Ovary (tissue), 9 donors: ENCODE results near the gene PCGF1. TPM values are rescaled to one million over a fixed set of nuclear protein-coding genes. Genes with fewer than 3 reads are reported as not detected.

Source experiments
- DNase-seq, 5 donors: peaks; one replicate each; pipeline ENCODE4 v3.0.0-alpha.2; 2019 to 2020
- H3K27ac ChIP-seq, 2 donors: fragments of 200-600 bp; one replicate each; pipeline versions ENCODE4 v1.5.1 to v1.8.0; 2019 to 2022
- H3K27me3 ChIP-seq: fragments of 200-600 bp; one replicate; pipeline ENCODE4 v1.8.0; 2022
- H3K36me3 ChIP-seq: fragments of 200-600 bp; sonication (generic); one replicate; pipeline ENCODE4 v1.5.1; 2019
- H3K4me1 ChIP-seq: one replicate; pipeline ENCODE4 v1.8.1; 2013; ENCODE audit warnings: mild to moderate bottlenecking, moderate library complexity; ENCODE audit not compliant: insufficient read depth
- H3K4me3 ChIP-seq: fragments of 200-600 bp; sonication (generic); one replicate; pipeline ENCODE4 v1.5.1; 2017
- H3K9me3 ChIP-seq, 2 donors: fragments of 200-600 bp in 1 of 2; sonication (generic) in 1 of 2; one replicate each; pipeline versions ENCODE4 v1.5.1 to v1.8.1; 2013 to 2019; ENCODE audit warnings: mild to moderate bottlenecking in 1 of 2, moderate library complexity in 1 of 2
- CTCF ChIP-seq, 3 donors: fragments of 450-650 bp in 2 of 3; fragments of 200-600 bp in 1 of 3; IDR thresholded peaks; one replicate each; pipeline versions ENCODE4 v1.5.1 to v1.8.0; 2016 to 2022; ENCODE audit warnings: antibody characterized with exemption in 3 of 3, mild to moderate bottlenecking in 1 of 3
- EP300 ChIP-seq: sonication (generic); formaldehyde crosslinking; IDR thresholded peaks from one replicate; pipeline ENCODE4 v1.6.1; 2017; ENCODE audit warnings: antibody characterized with exemption
- POLR2A ChIP-seq: fragments of 450-650 bp; IDR thresholded peaks from one replicate; pipeline ENCODE4 v1.6.1; 2017; ENCODE audit warnings: antibody characterized with exemption, mild to moderate bottlenecking, moderate library complexity
- WGBS, 3 donors: extraction: QIAGEN DNeasy Blood & Tissue Kit in 1 of 3; methylation state at CpG; one replicate each; pipeline versions ENCODE4 v1.1.5 to v1.1.7; 2013 to 2017; 5-methylcytosine and 5-hydroxymethylcytosine counted together
- intact Hi-C, 4 donors: fragments of 100-400 bp; cut with DNase I; formaldehyde crosslinking; loops; one replicate each; pipeline versions ENCODE4 v1.11.0 to v1.15.1; 2022 to 2023
- polyA plus RNA-seq, 2 donors: library from polyadenylated mRNA; stranded (reverse); fragments of 200-250 nt in 1 of 2; fragments of 350-450 nt in 1 of 2; fragmentation: Illumina TruSeq in 1 of 2; extraction: RNeasy Lipid Tissue Mini Kit (QIAGEN cat#74804) in 1 of 2; gene quantifications; one replicate each; pipeline ENCODE4 v1.2.3, GENCODE V29; 2013 to 2014
- total RNA-seq, 7 donors: library from RNA; depleted of rRNA in 2 of 7; stranded (reverse); fragments of >200 nt in 2 of 7; fragmentation: NEBNext Ultra II Directional in 3 of 7; extraction: Animal tissue kit (Norgen Biotek cat#: 25700) in 3 of 7; gene quantifications; one replicate each; pipeline versions ENCODE4 v1.1.0 to v1.2.4, GENCODE V29; 2016 to 2023
- donor health status: DM: no; HTN: no; CAD: no; lungs with moderate emphysema.
- donor health status: DM: no; HTN: no; CAD: no.
- donor health status: Bipolar disorder and iron deficiency.
- donor health status: DM: yes; HTN: yes; CAD: no.
- donor health status: DM: no; HTN: no; CAD: no.
- donor health status: DM: yes; HTN: yes; CAD: no.

The PCGF1 gene
- total and polyA plus RNA-seq, 9 donors = 9.3 to 24.3 (median 13.8) TPM

GRCh38 chr2:74502720-74503505, 4.6 kb downstream of the PCGF1 start:
- TF ChIP-seq EP300 (no peak), CTCF (IDR thresholded peaks at IDR 0.05) (no peak), POLR2A (no peak)
- DNase-seq = peak in 4 of 5 donors; percentile 54 to 68 (median 66)
- H3K27me3 ChIP-seq = no peaks in the 10 kb centered on the region
- no peaks in the 10 kb centered on the region for H3K9me3 ChIP-seq
- H3K36me3 ChIP-seq = no peaks in the 10 kb centered on the region
- no peak overlapping the region for H3K27ac ChIP-seq
- H3K4me1 ChIP-seq = peaks cover 6% of the 10 kb centered on the region
- peak overlapping the region; percentile 34 for H3K4me3 ChIP-seq
- WGBS, 3 donors = 1 to 2% (median 2%) methylated on average over 67 of the region's 67 CpGs
- intact Hi-C loops = loop anchor here in 1 of 4 donors (10.0 kb wide), 1 partner anchor 82 kb away; no protein-coding TSS in a partner anchor

GRCh38 chr2:74502147-74502719, 5.3 kb downstream of the PCGF1 start:
- 18 to 24% (median 23%) methylated on average over 32 of the region's 32 CpGs for WGBS, 3 donors
- no peak overlapping the region for H3K27ac ChIP-seq
- H3K27me3 ChIP-seq = no peaks in the 10 kb centered on the region

GRCh38 chr2:74501335-74502071, 6.0 kb downstream of the PCGF1 start:
- intact Hi-C loops = loop anchor here in 1 of 4 donors (10.0 kb wide), 1 partner anchor 83 kb away; no protein-coding TSS in a partner anchor
- H3K27ac ChIP-seq = no peak overlapping the region
- no peak for DNase-seq
- H3K36me3 ChIP-seq = no peaks in the 10 kb centered on the region
- no peaks in the 10 kb centered on the region for H3K9me3 ChIP-seq
- H3K4me1 ChIP-seq = peaks cover 2% of the 10 kb centered on the region
- TF ChIP-seq EP300 (no peak), CTCF (IDR thresholded peaks at IDR 0.05) (no peak), POLR2A (no peak)
- H3K4me3 ChIP-seq = no peak overlapping the region
- 76 to 79% (median 78%) methylated on average over 18 of the region's 18 CpGs for WGBS, 3 donors
- H3K27me3 ChIP-seq = no peaks in the 10 kb centered on the region

More at GRCh38 chr2:74502147-74502719, 5.3 kb downstream of the PCGF1 start:
- intact Hi-C loops = loop anchor here in 1 of 4 donors (10.0 kb wide), 1 partner anchor 83 kb away; no protein-coding TSS in a partner anchor
- H3K4me3 ChIP-seq = peak overlapping the region; percentile 34
- DNase-seq = no peak
- peaks cover 6% of the 10 kb centered on the region for H3K4me1 ChIP-seq
- no peak for TF ChIP-seq POLR2A
- no peak for TF ChIP-seq CTCF (IDR thresholded peaks at IDR 0.05)
- no peak for TF ChIP-seq EP300
- no peaks in the 10 kb centered on the region for H3K36me3 ChIP-seq
- H3K9me3 ChIP-seq = no peaks in the 10 kb centered on the region

GRCh38 chr2:74500578-74500946, 6.9 kb downstream of the PCGF1 start:
- H3K27me3 ChIP-seq = no peaks in the 10 kb centered on the region
- intact Hi-C loops = loop anchor here in 1 of 4 donors (10.0 kb wide), 1 partner anchor 84 kb away; no protein-coding TSS in a partner anchor
- no peak overlapping the region for H3K27ac ChIP-seq
- no peak overlapping the region for H3K4me3 ChIP-seq
- TF ChIP-seq EP300 = no peak
- H3K36me3 ChIP-seq = no peaks in the 10 kb centered on the region
- DNase-seq = no peak
- peaks cover 2% of the 10 kb centered on the region for H3K4me1 ChIP-seq
- no peaks in the 10 kb centered on the region for H3K9me3 ChIP-seq
